Stomach smooth muscle (tissue), 2 donors: ENCODE data around the gene NSMCE1.

Experiments used
- H3K27ac ChIP-seq: one replicate; pipeline ENCODE4 v1.7.0; 2013; ENCODE audit warnings: mild to moderate bottlenecking, low read length, inconsistent platforms
- H3K27me3 ChIP-seq, 2 donors: one replicate each; pipeline ENCODE4 v1.7.0; 2013; ENCODE audit warnings: low read length in 2 of 2; ENCODE audit not compliant: insufficient read depth in 2 of 2, control insufficient read depth in 1 of 2
- H3K36me3 ChIP-seq, 2 donors: one replicate each; pipeline ENCODE4 v1.7.0; 2013; ENCODE audit warnings: low read length in 2 of 2; ENCODE audit not compliant: control insufficient read depth in 2 of 2, insufficient read depth in 2 of 2
- H3K4me1 ChIP-seq: one replicate; pipeline ENCODE4 v1.7.0; 2013; ENCODE audit warnings: low read length; ENCODE audit not compliant: control insufficient read depth, insufficient read depth
- H3K4me3 ChIP-seq, 2 donors: one replicate each; pipeline ENCODE4 v1.7.0; 2013; ENCODE audit warnings: low read length in 2 of 2
- H3K9ac ChIP-seq, 2 donors: one replicate each; pipeline ENCODE4 v1.7.0; 2013; ENCODE audit warnings: low read length in 2 of 2, mild to moderate bottlenecking in 1 of 2
- H3K9me3 ChIP-seq, 2 donors: one replicate each; pipeline ENCODE4 v1.7.0; 2013; ENCODE audit warnings: low read length in 2 of 2; ENCODE audit not compliant: control insufficient read depth in 2 of 2
- donor health status: healthy.
- donor health status: Pancreatic carcinoma.

The NSMCE1 gene

DNA sequence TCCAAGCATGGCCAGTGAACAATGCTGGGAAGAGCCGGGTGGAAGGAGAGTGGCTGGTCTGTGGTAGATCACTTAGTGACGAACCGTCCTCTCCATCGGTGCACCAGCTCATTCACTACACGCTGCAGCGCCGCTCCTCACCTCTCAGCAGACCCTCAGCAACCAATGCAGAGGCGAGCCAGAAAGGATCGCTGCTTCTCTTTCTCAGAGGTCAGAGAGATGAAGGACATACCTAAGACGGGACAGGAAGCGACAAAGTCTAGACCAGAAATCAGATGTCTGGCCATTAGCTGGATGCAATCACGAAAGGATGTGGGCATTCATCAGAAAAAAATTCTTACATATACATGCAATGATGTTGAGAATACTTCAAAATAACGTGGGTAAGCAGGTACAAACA is 26.9 kb downstream of the NSMCE1 start:
- no peaks in the 10 kb centered on the region for H3K9me3 ChIP-seq
- no peak overlapping the region for H3K4me3 ChIP-seq
- H3K9ac ChIP-seq: no peak overlapping the region
- H3K36me3 ChIP-seq: no peaks in the 10 kb centered on the region
- H3K27me3 ChIP-seq: no peaks in the 10 kb centered on the region
- peaks cover 72% of the 10 kb centered on the region for H3K4me1 ChIP-seq
- peak overlapping the region; percentile 91 for H3K27ac ChIP-seq

DNA sequence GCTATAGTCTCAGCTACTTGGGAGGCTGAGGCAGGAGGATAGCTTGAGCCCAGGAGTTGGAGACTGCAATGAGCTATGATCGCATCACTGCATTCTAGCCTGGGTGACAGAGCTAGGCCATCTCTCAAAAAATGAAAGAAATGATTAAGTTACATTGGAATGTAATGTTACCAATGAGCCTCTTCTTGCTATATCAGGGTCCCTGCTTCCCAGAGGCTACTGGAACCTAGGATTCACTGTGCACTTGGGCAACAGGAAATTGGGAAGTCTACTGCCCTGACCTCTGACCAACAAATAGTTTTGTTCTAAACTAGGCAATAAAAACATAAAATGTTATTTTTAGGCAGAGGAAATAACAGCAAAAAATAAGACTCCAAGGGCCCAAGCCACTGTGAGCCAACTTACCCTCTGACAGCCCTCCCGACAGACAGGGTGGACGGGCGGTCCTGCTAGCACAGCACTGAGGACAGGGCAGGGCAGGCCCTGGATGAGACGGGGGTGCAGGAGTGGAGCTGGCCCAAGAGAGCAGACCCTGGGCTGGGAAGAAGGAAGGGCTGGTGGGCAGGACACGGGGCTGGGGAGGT is 27.5 kb downstream of the NSMCE1 start:
- Histone ChIP-seq H3K4me3 (no peak overlapping the region), H3K27ac (no peak overlapping the region), H3K36me3 (no peaks in the 10 kb centered on the region), H3K4me1 (peaks cover 73% of the 10 kb centered on the region), H3K27me3 (no peaks in the 10 kb centered on the region), H3K9ac (no peak overlapping the region), H3K9me3 (no peaks in the 10 kb centered on the region)

DNA sequence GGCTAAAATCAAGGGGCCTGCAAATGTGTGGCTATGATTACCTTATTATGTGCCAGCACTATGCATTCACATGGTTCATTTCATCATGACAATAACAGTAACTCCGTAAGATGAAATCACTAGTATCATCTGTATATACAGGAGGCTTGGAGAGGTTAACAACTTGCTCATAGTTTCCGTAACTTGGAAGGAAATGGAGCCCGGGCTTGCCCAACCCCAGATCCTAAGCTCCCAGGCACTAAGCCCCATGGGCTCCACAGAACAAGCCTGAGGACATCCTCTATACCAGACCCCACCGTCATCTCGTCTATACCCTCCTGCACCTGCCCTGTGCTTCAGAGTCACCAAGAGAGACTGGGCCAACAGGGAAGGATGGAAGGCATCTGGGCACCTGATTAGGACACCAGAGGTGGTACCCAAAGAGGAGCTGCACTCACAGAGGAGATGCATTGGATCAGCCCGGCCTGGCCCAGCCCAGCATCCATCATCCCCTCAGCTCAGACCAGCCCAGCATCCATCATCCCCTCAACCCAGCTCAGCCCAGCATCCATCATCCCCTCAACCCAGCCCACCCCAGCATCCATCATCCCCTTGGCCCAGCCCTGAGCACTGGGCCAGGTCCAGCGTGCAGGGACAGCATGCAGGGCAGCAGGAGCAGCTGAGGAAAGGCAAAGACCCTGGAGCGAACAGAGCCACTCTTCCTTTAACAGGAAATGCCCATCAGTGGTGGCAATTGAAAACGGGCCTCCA is 28.5 kb downstream of the NSMCE1 start:
- H3K27ac ChIP-seq: peak overlapping the region; percentile 31
- no peaks in the 10 kb centered on the region for H3K9me3 ChIP-seq
- H3K4me3 ChIP-seq: no peak overlapping the region
- H3K9ac ChIP-seq: no peak overlapping the region
- no peaks in the 10 kb centered on the region for H3K36me3 ChIP-seq
- H3K4me1 ChIP-seq: peaks cover 73% of the 10 kb centered on the region
- no peaks in the 10 kb centered on the region for H3K27me3 ChIP-seq

DNA sequence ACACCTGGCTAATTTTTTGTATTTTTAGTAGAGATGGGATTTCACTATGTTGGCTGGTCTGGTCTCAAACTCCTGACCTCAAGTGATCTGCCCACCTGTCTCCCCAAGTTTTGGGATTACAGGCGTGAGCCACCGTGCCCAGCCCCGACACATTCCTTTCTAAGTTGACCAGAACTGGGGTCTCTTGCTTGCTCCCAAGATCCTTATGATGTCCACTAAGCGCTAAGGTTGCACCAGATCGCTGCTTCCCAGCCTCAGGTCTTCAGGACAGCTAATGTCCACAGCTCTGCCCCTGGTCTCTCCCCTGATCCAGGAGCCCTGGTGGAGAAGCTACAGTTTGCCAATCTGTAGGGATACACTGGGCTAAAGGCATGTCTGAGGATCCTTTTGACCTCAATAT is 29.5 kb downstream of the NSMCE1 start:
- Histone ChIP-seq H3K9me3 (no peaks in the 10 kb centered on the region), H3K9ac (no peak overlapping the region), H3K36me3 (no peaks in the 10 kb centered on the region), H3K4me1 (peaks cover 69% of the 10 kb centered on the region), H3K27ac (no peak overlapping the region), H3K27me3 (no peaks in the 10 kb centered on the region), H3K4me3 (no peak overlapping the region)

DNA sequence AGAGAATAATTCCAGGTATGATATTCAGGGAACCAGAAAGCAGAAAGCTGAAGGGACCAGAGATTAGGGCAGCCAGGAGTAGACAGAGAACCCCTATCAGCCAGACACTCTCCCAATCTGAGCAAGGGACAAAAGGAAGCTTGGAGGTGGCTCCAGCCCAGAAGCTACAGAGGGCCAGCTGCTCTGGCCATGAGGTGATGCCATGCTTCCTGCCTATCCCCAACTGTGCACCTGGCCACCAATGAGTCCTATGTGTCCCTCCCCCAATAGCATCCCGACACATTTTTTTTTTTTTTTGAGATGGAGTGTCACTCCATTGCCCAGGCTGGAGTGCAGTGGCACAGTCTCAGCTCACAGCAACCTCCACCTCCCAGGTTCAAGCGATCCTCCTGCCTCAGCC is 30.0 kb downstream of the NSMCE1 start:
- Histone ChIP-seq H3K4me3 (no peak overlapping the region), H3K9me3 (no peaks in the 10 kb centered on the region), H3K27ac (no peak overlapping the region), H3K27me3 (no peaks in the 10 kb centered on the region), H3K4me1 (peaks cover 65% of the 10 kb centered on the region), H3K36me3 (peaks cover 0 to 2% of the 10 kb centered on the region in 2 donors), H3K9ac (no peak overlapping the region)

DNA sequence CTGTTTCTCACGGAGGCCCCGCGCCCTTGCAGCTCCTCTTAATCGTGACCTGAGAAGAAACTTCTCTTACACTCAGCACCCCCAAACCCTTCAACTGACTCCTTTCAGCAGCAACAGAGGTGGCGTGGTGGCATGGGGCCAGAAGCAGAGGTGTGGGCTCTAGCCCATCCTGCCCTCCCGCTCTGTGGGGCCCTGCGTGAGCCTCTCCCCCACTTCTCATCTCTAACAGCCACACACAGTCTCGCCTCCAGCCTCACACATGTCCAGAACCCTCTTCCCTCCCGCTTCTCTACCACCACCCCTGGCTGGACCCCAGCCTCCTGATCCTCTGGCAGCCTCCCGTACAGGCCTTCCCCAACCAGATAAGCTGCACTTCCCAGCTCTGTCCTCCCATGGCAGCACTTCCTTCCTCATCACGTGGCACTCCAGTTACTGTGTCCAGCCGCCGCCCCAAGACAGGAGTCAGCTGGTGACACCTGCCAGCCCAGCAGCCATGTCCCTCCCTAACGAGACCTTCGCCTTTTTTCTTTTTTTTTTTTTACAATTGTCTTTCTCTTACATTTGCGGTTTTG is 30.5 kb downstream of the NSMCE1 start:
- no peak overlapping the region for H3K4me3 ChIP-seq
- H3K9ac ChIP-seq: no peak overlapping the region
- H3K36me3 ChIP-seq: peaks cover 0 to 6% of the 10 kb centered on the region in 2 donors
- H3K27ac ChIP-seq: peak overlapping the region; percentile 49
- no peaks in the 10 kb centered on the region for H3K9me3 ChIP-seq
- no peaks in the 10 kb centered on the region for H3K27me3 ChIP-seq
- H3K4me1 ChIP-seq: peaks cover 60% of the 10 kb centered on the region

DNA sequence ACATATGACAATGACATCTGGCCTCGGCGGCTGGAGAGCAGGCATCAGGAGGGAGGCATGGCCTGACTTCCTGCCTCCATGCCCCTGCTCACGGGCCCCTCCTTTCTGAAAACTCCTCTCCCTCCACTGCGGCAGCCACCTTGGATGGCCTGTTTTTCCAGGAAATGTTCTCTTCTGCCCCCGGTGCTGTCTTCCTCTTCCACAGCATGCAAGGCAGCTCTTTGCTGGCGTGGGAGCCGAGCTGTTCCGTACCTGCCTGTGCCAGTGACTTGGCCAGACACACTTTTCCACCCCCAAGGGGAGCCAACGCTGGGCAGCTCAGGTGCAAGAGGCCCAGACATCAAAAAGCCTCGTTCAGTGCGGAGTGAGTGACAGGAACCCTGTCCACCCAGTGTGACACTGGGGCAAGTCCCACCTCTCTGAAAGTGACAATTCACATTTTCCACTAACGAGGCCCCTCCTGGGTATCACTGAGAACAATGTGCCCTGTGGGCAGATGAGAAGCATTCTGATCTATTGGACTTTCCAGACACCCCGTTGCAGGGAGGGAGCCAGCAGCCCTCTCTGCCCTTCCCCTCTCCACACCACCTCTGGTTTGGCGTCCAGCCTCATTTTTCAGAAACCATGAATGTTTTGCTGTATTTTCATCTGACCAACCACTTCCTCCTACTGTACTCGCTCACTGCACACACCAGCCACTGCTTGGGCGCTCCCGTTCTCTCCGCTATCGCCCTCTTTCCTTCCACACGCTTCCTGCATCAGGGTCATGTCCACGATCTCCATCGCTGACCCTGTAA is 31.2 kb downstream of the NSMCE1 start:
- peaks cover 5 to 6% of the 10 kb centered on the region in 2 donors for H3K36me3 ChIP-seq
- peaks cover 53% of the 10 kb centered on the region for H3K4me1 ChIP-seq
- H3K9me3 ChIP-seq: no peaks in the 10 kb centered on the region
- H3K4me3 ChIP-seq: no peak overlapping the region
- H3K9ac ChIP-seq: no peak overlapping the region
- no peaks in the 10 kb centered on the region for H3K27me3 ChIP-seq
- H3K27ac ChIP-seq: peak overlapping the region; percentile 49

DNA sequence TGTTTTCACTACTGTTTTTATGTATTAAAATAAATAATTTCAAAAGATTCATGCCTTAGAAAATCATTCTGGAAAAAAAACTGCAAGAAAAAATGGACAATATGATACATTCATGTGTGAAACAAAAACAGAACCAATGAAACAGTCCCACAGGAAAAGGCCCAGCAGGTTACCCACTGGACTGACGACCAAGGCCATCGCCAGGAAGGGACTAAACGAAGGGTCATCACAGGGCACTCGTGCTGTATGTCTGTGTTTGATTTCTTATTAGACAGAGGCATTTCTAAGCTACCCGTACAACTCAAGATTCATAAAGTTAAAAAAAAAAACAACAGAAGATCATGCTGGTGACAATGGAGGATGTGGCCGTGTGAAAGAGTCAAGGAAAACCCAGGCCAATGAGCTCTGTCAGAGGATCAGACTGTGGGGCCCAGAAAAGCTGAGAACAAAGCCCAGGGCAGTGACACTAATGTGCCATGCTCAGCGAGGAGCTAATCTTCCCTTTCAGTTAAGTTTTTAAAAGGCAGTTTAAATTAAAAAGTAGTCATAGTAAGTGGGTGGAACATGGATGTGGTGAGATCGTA is 31.8 kb downstream of the NSMCE1 start:
- H3K36me3 ChIP-seq: peaks cover 9 to 10% of the 10 kb centered on the region in 2 donors
- H3K4me3 ChIP-seq: no peak overlapping the region
- peaks cover 47% of the 10 kb centered on the region for H3K4me1 ChIP-seq
- H3K27me3 ChIP-seq: no peaks in the 10 kb centered on the region
- H3K27ac ChIP-seq: peak overlapping the region; percentile 24
- H3K9me3 ChIP-seq: no peaks in the 10 kb centered on the region
- H3K9ac ChIP-seq: no peak overlapping the region

DNA sequence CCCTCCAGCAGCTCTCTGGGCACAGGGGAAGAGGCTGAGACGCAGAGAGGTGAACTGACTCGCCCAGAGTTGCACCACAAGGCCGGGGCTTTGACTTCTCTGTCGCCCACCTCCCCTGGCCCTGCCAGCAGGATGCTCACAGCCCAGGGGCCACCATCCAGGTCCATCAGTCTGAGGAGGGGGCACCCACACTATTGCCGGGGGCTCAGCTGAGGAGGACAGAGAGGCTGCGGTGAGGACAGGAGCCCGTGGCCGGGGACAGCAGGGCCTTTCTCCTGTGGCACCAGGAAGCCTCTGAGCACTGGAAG is 32.7 kb downstream of the NSMCE1 start:
- no peak overlapping the region for H3K4me3 ChIP-seq
- H3K27ac ChIP-seq: peak overlapping the region; percentile 66
- H3K9me3 ChIP-seq: no peaks in the 10 kb centered on the region
- H3K36me3 ChIP-seq: peaks cover 9 to 14% of the 10 kb centered on the region in 2 donors
- peak overlapping the region in 1 of 2 donors; percentile 21 for H3K9ac ChIP-seq
- H3K27me3 ChIP-seq: no peaks in the 10 kb centered on the region
- H3K4me1 ChIP-seq: peaks cover 39% of the 10 kb centered on the region

DNA sequence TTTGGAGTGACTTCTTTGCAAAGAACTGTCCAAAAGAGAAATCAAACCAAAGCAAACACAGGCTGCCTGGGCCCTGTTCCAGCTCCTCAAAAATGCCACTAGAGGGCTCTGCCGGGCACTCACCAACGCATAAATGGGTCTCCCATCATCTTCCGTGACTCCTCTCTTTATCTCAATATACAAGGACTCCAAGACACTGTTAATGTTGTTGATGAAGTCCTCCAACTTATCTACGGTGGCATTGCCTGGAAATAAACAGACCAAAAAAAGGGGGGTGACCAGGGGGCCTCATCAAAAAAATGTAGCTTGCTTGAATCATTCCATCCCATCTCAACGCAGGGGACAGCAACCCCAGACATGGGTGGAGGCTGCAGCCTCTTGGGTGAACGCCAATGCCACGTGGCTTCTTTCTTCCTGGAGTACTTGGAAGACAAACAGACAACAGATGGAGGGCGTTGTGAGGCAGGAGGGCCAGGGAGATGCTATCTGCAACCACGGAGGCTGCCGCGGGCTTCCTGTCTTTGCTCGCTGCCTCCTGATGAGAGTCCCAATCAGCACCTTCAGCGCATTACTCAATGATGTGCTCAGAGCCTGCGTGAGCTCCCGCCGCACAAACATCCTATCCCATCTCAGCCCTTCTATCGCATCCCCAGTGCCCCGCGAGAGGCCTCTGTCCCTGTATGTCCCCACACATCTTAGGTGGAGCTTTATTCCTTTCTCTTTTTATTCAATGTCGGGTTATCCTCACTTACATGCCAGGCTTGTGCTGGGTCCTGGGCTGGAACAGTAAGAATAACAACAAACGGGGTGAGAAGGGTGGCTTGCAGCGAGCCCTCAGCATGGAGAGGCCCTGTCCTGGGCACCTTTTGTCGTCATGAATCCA is 33.3 kb downstream of the NSMCE1 start:
- peaks cover 9 to 17% of the 10 kb centered on the region in 2 donors for H3K36me3 ChIP-seq
- H3K27ac ChIP-seq: peak overlapping the region; percentile 66
- peaks cover 33% of the 10 kb centered on the region for H3K4me1 ChIP-seq
- H3K4me3 ChIP-seq: peak overlapping the region; percentile 29 to 58
- H3K9me3 ChIP-seq: no peaks in the 10 kb centered on the region
- no peaks in the 10 kb centered on the region for H3K27me3 ChIP-seq
- peak overlapping the region; percentile 7 to 42 for H3K9ac ChIP-seq
